Neural progenitor cell (in vitro differentiated cells): ENCODE results near the gene HCCS. TPM values are rescaled to one million over a fixed set of nuclear protein-coding genes. Genes with fewer than 3 reads are reported as not detected.

Experiments
- DNase-seq: peaks from one replicate; pipeline ENCODE4 v3.0.0-alpha.2; 2016; ENCODE audit warnings: low spot score
- H2AFZ ChIP-seq: fragments of 200-600 bp; sonication (generic); replicated peaks from 2 replicates; pipeline ENCODE4 v1.6.1; 2016; ENCODE audit warnings: antibody characterized with exemption
- H3F3A ChIP-seq: fragments of 200-600 bp; sonication (generic); 2 replicates; pipeline ENCODE4 v1.6.1; 2016; ENCODE audit warnings: antibody characterized with exemption, low read depth
- H3K27ac ChIP-seq: fragments of 200-600 bp; sonication (generic); 2 replicates; pipeline ENCODE4 v1.5.1; 2016; ENCODE audit warnings: mild to moderate bottlenecking
- H3K27me3 ChIP-seq: fragments of 200-600 bp; sonication (generic); 2 replicates; pipeline ENCODE4 v1.6.1; 2016; ENCODE audit warnings: mild to moderate bottlenecking, moderate library complexity
- H3K36me3 ChIP-seq: fragments of 200-600 bp; sonication (generic); 2 replicates; pipeline ENCODE4 v1.5.1; 2016
- H3K4me1 ChIP-seq: fragments of 200-600 bp; sonication (generic); 2 replicates; pipeline ENCODE4 v1.6.1; 2016; ENCODE audit warnings: mixed run types
- H3K4me2 ChIP-seq: fragments of 200-600 bp; sonication (generic); 2 replicates; pipeline ENCODE4 v1.6.1; 2016
- H3K4me3 ChIP-seq: fragments of 200-600 bp; sonication (generic); 2 replicates; pipeline ENCODE4 v1.5.1; 2016
- H3K79me2 ChIP-seq: fragments of 200-600 bp; sonication (generic); 2 replicates; pipeline ENCODE4 v1.6.1; 2016; ENCODE audit warnings: low read depth
- H3K9ac ChIP-seq: fragments of 200-600 bp; sonication (generic); 2 replicates; pipeline ENCODE4 v1.6.1; 2016
- H3K9me3 ChIP-seq: fragments of 200-600 bp; sonication (generic); 2 replicates; pipeline ENCODE4 v1.5.1; 2016; ENCODE audit warnings: low read depth
- H4K20me1 ChIP-seq: fragments of 200-600 bp; sonication (generic); 2 replicates; pipeline ENCODE4 v1.6.1; 2016; ENCODE audit warnings: low read depth
- H3K27ac Mint-ChIP-seq: 3 replicates; pipeline ENCODE4 v1.8.0; 2021; ENCODE audit warnings: mixed read lengths
- H3K27me3 Mint-ChIP-seq: 2 replicates; pipeline ENCODE4 v1.8.0; 2022; ENCODE audit warnings: low read depth, mild to moderate bottlenecking, inconsistent platforms, moderate library complexity, mixed read lengths; ENCODE audit not compliant: insufficient read depth
- H3K36me3 Mint-ChIP-seq: 3 replicates; pipeline ENCODE4 v1.8.0; 2021; ENCODE audit warnings: mixed read lengths
- H3K4me1 Mint-ChIP-seq: 3 replicates; pipeline ENCODE4 v1.8.0; 2021; ENCODE audit warnings: mixed read lengths
- H3K4me3 Mint-ChIP-seq: 3 replicates; pipeline ENCODE4 v1.8.0; 2021; ENCODE audit warnings: mild to moderate bottlenecking, moderate library complexity, mixed read lengths
- H3K9me3 Mint-ChIP-seq: 3 replicates; pipeline ENCODE4 v1.8.0; 2020; ENCODE audit warnings: mixed read lengths
- EZH2 ChIP-seq: fragments of 200-600 bp; sonication (generic); IDR thresholded peaks from 2 replicates; pipeline ENCODE4 v1.6.1; 2017; ENCODE audit warnings: antibody characterized with exemption, mild to moderate bottlenecking, moderate library complexity
- EZH2phosphoT487 ChIP-seq: fragments of 200-600 bp; sonication (generic); IDR thresholded peaks from 2 replicates; pipeline ENCODE4 v1.6.1; 2017; ENCODE audit warnings: antibody characterized with exemption
- total RNA-seq: library from RNA; depleted of rRNA; stranded (reverse); fragments of >200 nt; gene quantifications from 2 replicates; pipeline ENCODE4 v1.2.3, GENCODE V29; 2015; ENCODE audit warnings: low replicate concordance
- TF ChIP-seq, protein P1 (sequence below): fragments of 200-600 bp; sonication (generic); IDR thresholded peaks from 2 replicates; pipeline ENCODE4 v1.5.1; 2017; ENCODE audit warnings: antibody characterized with exemption, mild to moderate bottlenecking

Gene HCCS
- total RNA-seq, 1 donor from 2014 or later: 19.8 TPM

DNA sequence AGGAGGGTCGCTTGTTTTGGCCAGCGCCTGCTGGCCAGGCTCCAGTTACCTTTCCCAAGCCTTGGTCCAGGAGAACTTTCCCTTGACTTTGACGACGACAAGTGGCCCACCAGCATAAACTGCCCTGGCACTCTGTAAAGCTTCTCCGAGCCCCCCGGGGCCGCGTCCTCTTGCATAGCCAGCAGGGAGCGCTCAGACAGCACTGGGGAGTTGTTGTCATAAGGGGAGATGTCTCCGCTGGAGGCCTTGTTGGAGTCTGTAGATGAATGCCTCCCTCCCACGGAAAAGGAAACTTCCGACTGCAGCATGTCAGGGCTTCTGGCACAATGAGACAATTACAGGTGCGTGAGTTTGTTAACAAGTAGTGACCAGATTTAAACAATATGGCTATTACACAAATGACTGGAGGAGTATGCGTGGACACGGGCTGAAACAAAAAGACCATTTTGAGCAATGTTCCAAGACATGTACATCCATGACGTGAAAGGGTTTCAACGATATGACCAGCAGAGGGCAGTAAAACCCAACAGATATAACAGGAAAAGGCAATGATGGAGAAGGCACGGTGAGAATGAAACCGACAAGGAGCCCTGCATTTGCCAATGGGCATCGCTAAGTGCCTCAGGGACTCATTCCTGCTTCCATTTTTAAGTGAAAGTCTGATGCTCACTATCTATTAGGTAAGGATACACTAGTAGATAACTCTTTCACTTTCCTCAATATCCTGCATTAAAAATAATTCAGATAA lies 33.0 kb downstream of the HCCS start:
- no peak overlapping the region for H3K4me3 Mint-ChIP-seq
- Histone ChIP-seq H3K4me3 (no peak overlapping the region), H3K4me2 (peak overlapping the region; percentile 22)

DNA sequence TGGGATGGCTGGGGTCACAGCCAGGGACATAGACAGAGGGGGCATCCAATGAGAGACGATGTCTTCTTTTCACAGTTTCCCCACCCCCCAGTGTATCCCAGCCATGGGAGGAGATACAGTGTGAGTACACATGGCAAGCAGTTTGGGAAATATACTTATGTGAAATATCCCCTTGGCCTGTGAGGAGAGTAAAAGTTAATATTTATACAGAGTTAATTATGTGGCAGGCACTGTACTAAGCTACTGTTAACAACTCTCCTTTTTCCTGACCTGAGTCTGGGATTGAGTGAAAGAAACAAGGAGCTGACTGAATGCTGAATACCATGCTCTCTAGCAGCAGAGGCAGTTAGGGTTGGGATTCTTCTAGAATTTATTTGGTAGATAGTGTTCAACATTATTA lies 35.3 kb downstream of the HCCS start:
- no peak overlapping the region for H3K27ac Mint-ChIP-seq

More for the DNA sequence above, 33.0 kb downstream of the HCCS start:
- H3K9me3 ChIP-seq: no peaks in the 10 kb centered on the region
- TF ChIP-seq, protein P1, sequence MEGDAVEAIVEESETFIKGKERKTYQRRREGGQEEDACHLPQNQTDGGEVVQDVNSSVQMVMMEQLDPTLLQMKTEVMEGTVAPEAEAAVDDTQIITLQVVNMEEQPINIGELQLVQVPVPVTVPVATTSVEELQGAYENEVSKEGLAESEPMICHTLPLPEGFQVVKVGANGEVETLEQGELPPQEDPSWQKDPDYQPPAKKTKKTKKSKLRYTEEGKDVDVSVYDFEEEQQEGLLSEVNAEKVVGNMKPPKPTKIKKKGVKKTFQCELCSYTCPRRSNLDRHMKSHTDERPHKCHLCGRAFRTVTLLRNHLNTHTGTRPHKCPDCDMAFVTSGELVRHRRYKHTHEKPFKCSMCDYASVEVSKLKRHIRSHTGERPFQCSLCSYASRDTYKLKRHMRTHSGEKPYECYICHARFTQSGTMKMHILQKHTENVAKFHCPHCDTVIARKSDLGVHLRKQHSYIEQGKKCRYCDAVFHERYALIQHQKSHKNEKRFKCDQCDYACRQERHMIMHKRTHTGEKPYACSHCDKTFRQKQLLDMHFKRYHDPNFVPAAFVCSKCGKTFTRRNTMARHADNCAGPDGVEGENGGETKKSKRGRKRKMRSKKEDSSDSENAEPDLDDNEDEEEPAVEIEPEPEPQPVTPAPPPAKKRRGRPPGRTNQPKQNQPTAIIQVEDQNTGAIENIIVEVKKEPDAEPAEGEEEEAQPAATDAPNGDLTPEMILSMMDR: peak; percentile 66
- no peak for TF ChIP-seq EZH2
- DNase-seq: peak; percentile 78
- H3K4me1 ChIP-seq: no peaks in the 10 kb centered on the region
- Mint-ChIP-seq H3K27ac (no peak overlapping the region), H3K9me3 (no peaks in the 10 kb centered on the region), H3K36me3 (no peaks in the 10 kb centered on the region), H3K4me1 (no peaks in the 10 kb centered on the region), H3K27me3 (peaks cover 6% of the 10 kb centered on the region)
- H3K36me3 ChIP-seq: no peaks in the 10 kb centered on the region
- H3K79me2 ChIP-seq: no peaks in the 10 kb centered on the region
- no peaks in the 10 kb centered on the region for H3K27me3 ChIP-seq
- H4K20me1 ChIP-seq: no peaks in the 10 kb centered on the region
- no peak overlapping the region for H3K9ac ChIP-seq
- H3F3A ChIP-seq: no peaks in the 10 kb centered on the region
- H2AFZ ChIP-seq: peak overlapping the region; percentile 52
- H3K27ac ChIP-seq: no peak overlapping the region

DNA sequence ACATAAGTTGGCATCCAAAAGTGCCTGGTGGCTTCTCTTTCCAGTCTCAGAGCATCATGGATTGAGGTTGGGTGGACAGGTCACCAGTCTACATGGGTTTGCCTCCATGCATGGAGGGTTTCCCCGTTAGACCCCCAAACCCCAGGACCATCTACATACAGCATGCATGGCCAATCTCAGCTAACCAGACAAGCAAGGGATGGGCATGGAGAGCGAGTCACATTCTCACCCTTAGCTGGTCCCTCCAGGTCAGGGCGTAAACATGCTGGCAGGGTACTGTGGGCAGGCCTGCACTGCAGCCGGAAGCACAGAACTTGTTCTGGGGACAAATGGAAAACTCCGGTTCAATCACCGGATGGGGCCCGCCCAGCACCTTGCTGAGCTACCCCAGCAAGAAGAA lies 37.3 kb downstream of the HCCS start:
- no peak overlapping the region for H2AFZ ChIP-seq
- DNase-seq: no peak
- no peaks in the 10 kb centered on the region for H3K79me2 ChIP-seq
- no peak overlapping the region for H3K4me2 ChIP-seq
- no peak overlapping the region for H3K4me3 ChIP-seq
- no peaks in the 10 kb centered on the region for H3K27me3 ChIP-seq
- no peaks in the 10 kb centered on the region for H3K36me3 ChIP-seq
- peaks cover 7% of the 10 kb centered on the region for H3K4me1 ChIP-seq
- Mint-ChIP-seq H3K4me3 (no peak overlapping the region), H3K27ac (no peak overlapping the region), H3K36me3 (no peaks in the 10 kb centered on the region), H3K9me3 (no peaks in the 10 kb centered on the region), H3K4me1 (peaks cover 17% of the 10 kb centered on the region), H3K27me3 (peaks cover 6% of the 10 kb centered on the region)
- no peaks in the 10 kb centered on the region for H4K20me1 ChIP-seq
- no peaks in the 10 kb centered on the region for H3K9me3 ChIP-seq
- H3K27ac ChIP-seq: no peak overlapping the region
- no peak overlapping the region for H3K9ac ChIP-seq
- no peaks in the 10 kb centered on the region for H3F3A ChIP-seq
- no peak for TF ChIP-seq EZH2phosphoT487

More for the DNA sequence above, 35.3 kb downstream of the HCCS start:
- peaks cover 9% of the 10 kb centered on the region for H3K4me1 Mint-ChIP-seq
- no peaks in the 10 kb centered on the region for H3K27me3 ChIP-seq
- no peak overlapping the region for H3K4me3 Mint-ChIP-seq
- no peak for DNase-seq
- H3K79me2 ChIP-seq: no peaks in the 10 kb centered on the region
- no peak for TF ChIP-seq EZH2phosphoT487
- TF ChIP-seq, protein P1: no peak
- no peak for TF ChIP-seq EZH2
- no peak overlapping the region for H3K4me3 ChIP-seq
- H3K27ac ChIP-seq: no peak overlapping the region
- H3F3A ChIP-seq: no peaks in the 10 kb centered on the region
- H3K9me3 ChIP-seq: no peaks in the 10 kb centered on the region
- H3K36me3 Mint-ChIP-seq: no peaks in the 10 kb centered on the region
- H3K27me3 Mint-ChIP-seq: peaks cover 9% of the 10 kb centered on the region
- H3K9me3 Mint-ChIP-seq: no peaks in the 10 kb centered on the region
- no peak overlapping the region for H3K4me2 ChIP-seq
- H2AFZ ChIP-seq: no peak overlapping the region
- peaks cover under 1% of the 10 kb centered on the region for H3K4me1 ChIP-seq
- H4K20me1 ChIP-seq: no peaks in the 10 kb centered on the region
- H3K36me3 ChIP-seq: no peaks in the 10 kb centered on the region
- no peak overlapping the region for H3K9ac ChIP-seq

DNA sequence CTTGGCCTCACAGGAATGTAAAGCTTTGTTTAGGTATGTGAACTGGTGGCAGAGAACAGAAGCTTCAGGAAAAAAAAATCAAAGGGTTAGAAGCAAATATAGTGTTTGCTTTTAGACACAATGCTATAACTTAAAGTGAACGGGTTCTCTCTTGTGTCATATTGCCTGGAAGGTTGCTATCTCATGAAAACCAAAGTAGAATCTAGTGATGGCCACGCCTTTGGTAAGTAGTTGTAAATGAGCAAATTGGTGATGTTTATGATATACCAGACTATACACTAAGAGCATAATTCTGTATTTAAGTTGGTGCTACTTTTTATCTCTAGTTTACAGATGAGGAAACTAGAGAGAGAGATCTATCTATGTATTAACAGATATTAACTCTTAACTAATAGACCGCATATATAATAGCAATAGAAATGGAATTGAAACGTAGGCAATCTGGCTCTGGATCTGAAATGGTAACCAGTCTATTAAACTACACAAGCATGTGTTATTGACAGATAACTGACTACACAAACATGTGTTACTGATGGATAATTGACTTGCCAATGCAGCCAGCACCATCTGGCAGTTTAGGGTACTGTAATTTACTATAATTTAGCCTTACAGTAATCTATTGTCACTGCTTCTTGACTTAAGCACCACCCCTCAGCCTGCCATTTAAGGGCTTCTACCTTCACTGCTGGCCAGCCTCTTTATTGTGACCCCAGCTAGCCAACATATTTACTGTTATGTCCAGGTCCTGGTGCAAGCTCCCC lies 40.8 kb downstream of the HCCS start:
- Mint-ChIP-seq H3K36me3 (peaks cover 2% of the 10 kb centered on the region), H3K9me3 (no peaks in the 10 kb centered on the region), H3K27me3 (peaks cover 4% of the 10 kb centered on the region), H3K4me3 (no peak overlapping the region), H3K27ac (peak overlapping the region; percentile 26), H3K4me1 (peaks cover 17% of the 10 kb centered on the region)
- no peak overlapping the region for H3K9ac ChIP-seq
- no peak overlapping the region for H3K4me2 ChIP-seq
- no peaks in the 10 kb centered on the region for H3K9me3 ChIP-seq
- no peak overlapping the region for H3K4me3 ChIP-seq
- H3K4me1 ChIP-seq: peaks cover 7% of the 10 kb centered on the region
- no peaks in the 10 kb centered on the region for H3K36me3 ChIP-seq
- TF ChIP-seq EZH2 (no peak), EZH2phosphoT487 (no peak)
- TF ChIP-seq, protein P1: no peak
- no peaks in the 10 kb centered on the region for H3K27me3 ChIP-seq
- no peaks in the 10 kb centered on the region for H3F3A ChIP-seq
- no peaks in the 10 kb centered on the region for H4K20me1 ChIP-seq
- H3K27ac ChIP-seq: no peak overlapping the region
- no peaks in the 10 kb centered on the region for H3K79me2 ChIP-seq
- DNase-seq: peak; percentile 11
- H2AFZ ChIP-seq: no peak overlapping the region
